ENCODE measurements around the gene RAB31.

DNA sequence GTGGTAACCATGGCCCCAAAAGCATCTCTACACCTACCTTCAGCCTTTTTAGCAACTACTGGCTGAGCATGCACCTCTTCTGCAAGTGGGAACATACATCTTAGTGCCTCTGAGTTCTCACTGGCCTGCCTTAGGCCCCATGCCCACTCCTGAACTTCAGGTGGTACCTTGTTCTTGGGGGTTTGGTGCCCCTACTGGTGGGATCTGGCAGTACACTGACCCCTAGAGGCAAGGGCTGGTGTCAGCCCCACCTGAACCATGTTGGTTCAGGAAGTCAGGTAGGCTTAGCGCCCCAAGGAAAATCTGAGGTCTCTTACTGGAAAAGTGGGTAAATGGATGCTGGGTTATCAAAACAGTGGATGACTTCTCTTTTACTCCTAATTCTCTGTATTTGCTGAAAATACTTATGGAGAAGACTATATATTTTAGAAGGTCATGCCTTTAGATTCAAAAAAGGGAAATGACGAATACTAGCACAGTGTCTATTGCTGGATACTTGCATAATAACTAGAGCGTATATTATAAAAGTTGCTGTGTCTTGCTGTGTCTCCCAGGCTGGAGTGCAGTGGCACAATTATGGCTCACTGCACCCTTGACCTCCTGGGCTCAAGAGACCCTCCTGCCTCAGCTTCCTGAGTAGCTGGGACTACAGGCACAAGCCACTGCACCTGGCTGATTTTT, 84.6 kb downstream of the RAB31 start:
- TF ChIP-seq, protein P1, sequence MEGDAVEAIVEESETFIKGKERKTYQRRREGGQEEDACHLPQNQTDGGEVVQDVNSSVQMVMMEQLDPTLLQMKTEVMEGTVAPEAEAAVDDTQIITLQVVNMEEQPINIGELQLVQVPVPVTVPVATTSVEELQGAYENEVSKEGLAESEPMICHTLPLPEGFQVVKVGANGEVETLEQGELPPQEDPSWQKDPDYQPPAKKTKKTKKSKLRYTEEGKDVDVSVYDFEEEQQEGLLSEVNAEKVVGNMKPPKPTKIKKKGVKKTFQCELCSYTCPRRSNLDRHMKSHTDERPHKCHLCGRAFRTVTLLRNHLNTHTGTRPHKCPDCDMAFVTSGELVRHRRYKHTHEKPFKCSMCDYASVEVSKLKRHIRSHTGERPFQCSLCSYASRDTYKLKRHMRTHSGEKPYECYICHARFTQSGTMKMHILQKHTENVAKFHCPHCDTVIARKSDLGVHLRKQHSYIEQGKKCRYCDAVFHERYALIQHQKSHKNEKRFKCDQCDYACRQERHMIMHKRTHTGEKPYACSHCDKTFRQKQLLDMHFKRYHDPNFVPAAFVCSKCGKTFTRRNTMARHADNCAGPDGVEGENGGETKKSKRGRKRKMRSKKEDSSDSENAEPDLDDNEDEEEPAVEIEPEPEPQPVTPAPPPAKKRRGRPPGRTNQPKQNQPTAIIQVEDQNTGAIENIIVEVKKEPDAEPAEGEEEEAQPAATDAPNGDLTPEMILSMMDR (IDR thresholded peaks at IDR 0.05; ENCODE audit: low read depth, low read length): peak; percentile 88
- TF ChIP-seq MYC (IDR thresholded peaks at IDR 0.05; ENCODE audit: low read depth, low read length): no peak
- no peak for TF ChIP-seq POLR2A (IDR thresholded peaks at IDR 0.05; ENCODE audit: extremely low read depth, insufficient read length)
- TF ChIP-seq, protein P2, sequence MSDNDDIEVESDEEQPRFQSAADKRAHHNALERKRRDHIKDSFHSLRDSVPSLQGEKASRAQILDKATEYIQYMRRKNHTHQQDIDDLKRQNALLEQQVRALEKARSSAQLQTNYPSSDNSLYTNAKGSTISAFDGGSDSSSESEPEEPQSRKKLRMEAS (IDR thresholded peaks at IDR 0.05; ENCODE audit: low read depth, low read length): no peak
